ENCODE measurements around the gene L1CAM.

L1CAM gene

GRCh38 chrX:153862369-153863250 lies 23.4 kb downstream of the L1CAM start:
- DNase-seq (ENCODE audit: low read depth in 2 of 2): no peak

DNA sequence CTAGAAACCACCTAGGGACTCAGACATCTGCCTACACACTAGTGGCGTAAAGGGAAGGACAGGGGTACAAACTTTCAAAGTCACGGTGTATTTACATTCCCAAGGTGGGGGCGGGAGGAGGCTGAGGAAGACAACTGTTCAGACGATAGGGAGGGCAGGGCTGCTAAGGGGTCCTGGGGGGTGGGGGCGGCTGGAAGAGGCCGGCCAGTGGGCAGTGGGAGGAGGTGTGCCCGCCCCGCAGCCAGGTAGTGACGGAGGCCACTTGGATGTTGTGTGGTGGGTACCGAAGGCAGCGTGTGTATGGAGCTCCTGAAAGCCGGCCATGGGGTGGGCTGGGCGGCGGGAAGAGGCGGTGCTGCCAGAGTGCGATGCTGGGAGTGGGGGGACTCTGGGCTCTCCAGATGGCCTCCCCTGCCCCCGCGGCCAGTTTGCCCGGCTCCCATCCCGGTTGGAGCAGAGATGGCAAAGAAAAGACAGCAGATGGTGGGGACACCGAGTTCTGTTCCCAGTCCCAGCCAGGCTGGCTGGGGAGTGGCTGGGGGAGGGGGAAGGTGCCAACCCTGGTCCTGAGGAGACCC lies 24.2 kb downstream of the L1CAM start:
- no peak for DNase-seq (ENCODE audit: low read depth in 2 of 2)

DNA sequence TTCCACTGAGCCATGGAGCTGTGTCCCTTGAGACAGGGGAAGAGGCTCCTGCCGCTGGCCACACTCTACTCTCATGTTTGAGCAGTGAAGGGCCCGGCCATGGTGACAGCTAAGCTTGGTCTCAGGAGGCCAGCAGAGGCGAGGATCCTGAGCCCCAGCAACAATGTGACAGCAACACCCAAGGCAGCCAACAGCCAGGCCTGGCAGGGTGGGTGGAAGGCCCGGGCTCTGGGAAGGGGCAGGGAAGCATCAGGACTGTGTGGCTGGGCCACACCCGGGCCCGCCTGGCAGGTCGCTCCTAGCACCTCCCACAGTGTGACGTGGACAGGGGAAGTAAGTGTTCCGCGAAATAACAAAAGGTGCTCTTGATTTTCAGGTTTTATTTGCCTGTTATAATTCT lies 24.8 kb downstream of the L1CAM start:
- no peak for DNase-seq (ENCODE audit: low read depth in 2 of 2)

DNA sequence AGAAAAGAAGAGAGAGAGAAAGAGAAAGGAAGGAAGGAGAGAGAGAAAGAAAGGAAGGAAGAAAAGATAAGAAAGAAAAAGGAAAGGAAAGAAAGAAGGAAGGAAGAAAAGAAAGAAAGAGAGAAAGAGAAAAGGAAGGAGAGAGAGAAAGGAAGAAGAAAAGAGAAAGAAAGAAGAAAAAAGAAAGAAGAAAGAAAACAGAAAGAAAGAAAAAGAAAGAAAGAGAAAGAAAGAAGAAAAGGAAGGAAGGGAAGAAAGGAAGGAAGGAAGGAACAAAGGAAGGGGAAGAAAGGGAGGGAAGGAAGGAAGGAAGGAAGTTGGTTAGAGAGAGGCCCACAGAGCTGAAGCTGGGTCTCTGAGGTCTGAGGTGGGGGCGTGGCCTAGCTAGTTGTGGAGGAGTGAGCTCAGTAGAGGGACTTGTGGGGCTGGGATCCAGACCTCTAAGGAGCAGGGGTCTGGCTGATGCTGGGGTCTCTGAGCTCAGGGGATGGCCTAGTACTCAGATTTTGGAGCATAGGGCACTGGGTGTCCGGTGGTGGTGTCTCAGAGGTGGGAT lies 28.5 kb downstream of the L1CAM start:
- no peak for DNase-seq (ENCODE audit: low read depth in 2 of 2)

DNA sequence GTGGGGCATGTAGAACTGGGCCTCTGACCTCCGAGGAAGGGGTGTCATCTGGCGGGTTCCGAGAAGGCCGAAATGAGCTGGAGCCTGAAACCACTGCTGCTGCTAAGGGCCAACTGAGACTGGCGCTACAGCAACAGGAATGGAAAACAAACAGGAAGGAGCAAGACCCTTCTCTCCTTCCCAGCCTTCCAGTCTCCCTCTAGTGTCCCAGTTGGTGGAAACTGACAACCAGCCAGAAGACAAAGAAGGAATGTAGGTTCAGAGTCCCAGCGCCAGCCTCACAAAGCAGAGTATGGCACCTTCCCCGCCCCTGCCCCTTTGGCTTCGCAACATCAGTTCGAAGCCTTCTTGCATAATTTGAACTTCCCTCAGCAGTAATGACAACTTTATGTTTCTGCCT lies 31.3 kb downstream of the L1CAM start:
- DNase-seq (ENCODE audit: low read depth in 2 of 2): no peak

DNA sequence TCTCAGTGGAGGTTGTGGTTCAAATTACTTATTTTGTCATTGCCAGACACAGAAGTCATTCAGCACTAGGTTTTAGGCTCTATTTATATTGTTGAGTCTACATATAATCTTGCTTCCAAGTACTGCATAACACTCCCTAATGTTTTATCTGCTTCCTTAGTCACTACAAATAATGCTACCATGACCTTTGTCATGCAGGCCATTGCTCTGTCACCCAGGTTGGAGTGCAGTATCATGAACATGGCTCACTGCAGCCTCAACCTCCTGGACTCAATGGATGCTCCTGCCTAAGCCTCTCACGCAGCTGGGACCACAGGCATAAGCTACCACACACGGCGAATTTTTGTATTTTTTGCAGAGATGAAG lies 32.1 kb downstream of the L1CAM start:
- no peak for DNase-seq (ENCODE audit: low read depth in 2 of 2)

DNA sequence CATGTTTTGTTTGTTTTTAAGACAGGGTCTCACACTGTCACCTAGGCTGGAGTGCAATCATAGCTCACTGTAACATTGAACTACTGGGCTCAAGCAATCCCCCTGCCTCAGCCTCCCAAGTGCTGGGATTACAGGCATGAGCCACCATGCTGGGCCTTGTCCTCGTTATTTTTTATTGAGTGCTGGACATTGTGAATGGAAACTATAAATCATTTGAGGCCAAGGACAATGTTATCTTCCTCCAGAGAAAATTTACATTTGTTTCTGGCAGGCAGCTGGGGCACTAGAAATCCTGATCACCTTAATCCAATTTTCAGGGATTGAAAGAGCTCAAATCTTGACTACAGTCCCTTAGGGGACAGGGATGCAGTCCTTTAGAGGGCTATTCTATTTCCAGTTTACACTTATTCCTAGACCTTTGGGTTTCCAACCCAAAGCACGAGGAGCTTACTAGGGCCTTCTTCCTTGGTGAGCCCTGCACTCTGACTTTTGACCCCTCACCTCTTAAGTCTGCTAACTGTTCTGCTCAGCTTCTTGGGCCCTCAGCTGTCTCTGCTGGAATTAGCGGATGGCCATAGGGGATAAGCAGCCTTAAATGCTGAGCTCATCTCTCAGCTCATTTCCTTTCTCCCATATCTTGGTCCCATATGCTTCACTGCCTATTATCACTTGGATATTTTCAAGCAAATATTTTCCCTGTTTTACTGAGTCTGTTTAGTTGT lies 32.6 kb downstream of the L1CAM start:
- DNase-seq (ENCODE audit: low read depth in 2 of 2): no peak

GRCh38 chrX:153851981-153852380 lies 34.0 kb downstream of the L1CAM start:
- no peak for DNase-seq (ENCODE audit: low read depth in 2 of 2)

GRCh38 chrX:153848325-153848724 lies 37.6 kb downstream of the L1CAM start:
- no peak for DNase-seq (ENCODE audit: low read depth in 2 of 2)

DNA sequence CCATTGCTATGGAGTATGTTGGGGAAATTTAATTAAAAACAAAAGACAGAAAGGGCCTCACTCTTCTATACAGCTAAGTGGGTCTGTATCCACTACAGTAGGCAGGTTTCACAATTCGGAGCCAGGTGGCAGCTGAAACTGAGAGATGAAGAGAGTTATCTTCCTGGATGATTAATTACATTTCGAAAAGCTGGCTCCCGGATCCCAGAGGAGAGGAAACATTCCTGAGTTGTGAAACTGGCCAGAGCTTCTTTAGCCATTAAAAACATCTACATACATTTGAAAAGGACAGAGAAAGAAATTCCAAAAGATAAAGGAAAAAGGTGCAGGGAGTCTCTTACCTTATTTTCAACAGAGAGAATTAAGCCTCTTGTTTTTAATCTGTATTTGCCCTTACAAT lies 40.1 kb downstream of the L1CAM start:
- no peak for DNase-seq (ENCODE audit: low read depth in 2 of 2)

DNA sequence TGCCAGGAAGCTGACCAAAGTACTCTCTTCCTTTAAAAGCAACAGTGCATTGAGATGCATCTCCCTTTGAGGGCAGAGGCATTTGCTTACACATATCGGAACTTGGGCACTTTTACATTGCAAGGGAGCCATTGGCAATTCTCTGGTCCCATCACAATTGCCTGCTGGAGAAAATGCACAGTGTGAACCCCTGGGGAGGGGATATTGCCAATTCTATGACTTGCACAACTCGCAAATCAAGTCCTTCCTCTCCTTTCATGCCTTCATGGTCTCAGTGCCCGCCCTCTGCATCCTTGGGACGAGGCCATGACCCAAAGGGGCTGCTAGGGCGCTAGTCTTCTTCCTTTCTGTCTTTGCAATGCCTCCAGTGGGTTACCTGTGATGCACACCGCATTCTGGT lies 40.8 kb downstream of the L1CAM start:
- no peak for DNase-seq (ENCODE audit: low read depth in 2 of 2)

GRCh38 chrX:153844509-153845082 lies 41.4 kb downstream of the L1CAM start:
- DNase-seq (ENCODE audit: low read depth in 2 of 2): no peak

- DNase-seq (ENCODE audit: low read depth in 2 of 2): no peak
These were observed 49.1 kb downstream of the L1CAM start for GRCh38 chrX:153836921-153837320.

- DNase-seq (ENCODE audit: low read depth in 2 of 2): no peak
These were observed 53.2 kb downstream of the L1CAM start for GRCh38 chrX:153832728-153833127.

DNA sequence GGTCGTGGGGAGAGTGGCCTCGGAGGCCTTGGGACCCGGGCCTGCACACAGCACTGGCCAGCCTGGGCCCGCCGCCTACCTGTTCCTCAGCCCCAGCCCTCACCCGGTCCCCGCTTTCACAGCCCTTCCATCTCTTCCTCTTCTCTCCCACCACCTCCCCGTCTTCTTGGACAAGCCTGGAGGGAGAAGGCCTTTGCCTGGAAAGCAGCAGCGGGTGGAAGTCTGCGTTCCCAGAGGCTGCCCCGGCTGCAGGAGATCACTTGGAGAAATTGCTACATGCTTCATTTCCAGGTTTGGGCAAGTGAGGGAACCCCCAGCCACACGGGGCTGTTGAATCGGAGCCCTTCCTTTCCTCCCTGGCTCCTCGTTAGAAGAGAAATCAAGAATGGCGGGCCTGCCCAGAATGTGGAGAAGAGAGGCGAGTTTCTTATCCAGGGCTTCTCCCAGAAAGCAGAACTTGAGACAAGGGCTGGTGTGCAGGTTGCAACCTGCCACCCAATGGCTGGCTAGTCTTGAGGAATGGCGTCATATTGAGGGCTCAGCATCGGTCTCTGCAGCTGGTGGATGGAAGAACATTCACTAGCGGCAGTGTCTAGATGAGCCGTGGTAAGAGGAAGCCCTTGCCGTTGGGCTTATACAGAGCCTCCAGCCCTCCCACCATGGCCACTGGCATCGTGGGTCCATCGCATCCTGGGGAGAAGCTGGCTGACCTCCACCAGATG lies 54.4 kb downstream of the L1CAM start:
- no peak for DNase-seq (ENCODE audit: low read depth in 2 of 2)

DNA sequence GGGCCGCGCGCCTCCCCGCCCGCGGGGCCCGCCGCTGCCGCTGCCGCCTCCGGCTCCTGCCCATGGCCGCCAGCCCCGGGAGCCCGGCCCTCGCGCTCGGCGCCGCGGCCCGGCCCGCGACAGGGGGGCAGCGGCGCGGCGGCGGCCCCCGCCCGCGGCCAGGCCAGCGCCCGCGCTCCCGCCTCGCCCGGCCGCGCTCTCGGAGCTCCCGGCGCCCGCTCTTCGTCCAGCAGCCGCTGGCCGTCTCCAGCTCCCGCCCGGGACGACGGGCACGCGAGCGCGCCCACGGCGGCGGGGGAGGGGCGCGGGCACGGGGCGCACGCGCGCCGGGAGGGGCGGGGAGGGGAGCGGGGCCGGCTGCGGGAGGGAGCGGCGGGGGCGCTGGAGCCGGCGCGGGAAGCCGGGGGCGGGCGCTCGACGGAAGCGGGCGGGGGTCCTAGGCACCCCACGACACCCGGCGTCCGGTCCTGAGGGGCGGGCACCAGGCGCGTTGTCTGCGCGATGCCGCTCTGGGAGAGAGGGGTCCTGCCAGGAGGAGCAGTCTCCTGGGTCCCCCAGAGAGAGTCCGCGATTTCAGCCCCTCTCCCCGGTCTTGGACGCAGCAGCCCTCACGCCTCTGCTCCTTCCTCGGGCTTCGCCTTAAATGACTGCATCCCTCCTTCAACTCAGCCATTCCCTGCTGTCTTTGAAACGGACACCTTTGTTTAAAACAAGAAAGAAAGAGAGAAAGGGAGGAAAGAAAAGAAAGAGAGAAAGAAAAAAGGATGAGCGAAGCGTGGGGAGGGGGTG lies 55.1 kb downstream of the L1CAM start:
- no peak for DNase-seq (ENCODE audit: low read depth in 2 of 2)

DNA sequence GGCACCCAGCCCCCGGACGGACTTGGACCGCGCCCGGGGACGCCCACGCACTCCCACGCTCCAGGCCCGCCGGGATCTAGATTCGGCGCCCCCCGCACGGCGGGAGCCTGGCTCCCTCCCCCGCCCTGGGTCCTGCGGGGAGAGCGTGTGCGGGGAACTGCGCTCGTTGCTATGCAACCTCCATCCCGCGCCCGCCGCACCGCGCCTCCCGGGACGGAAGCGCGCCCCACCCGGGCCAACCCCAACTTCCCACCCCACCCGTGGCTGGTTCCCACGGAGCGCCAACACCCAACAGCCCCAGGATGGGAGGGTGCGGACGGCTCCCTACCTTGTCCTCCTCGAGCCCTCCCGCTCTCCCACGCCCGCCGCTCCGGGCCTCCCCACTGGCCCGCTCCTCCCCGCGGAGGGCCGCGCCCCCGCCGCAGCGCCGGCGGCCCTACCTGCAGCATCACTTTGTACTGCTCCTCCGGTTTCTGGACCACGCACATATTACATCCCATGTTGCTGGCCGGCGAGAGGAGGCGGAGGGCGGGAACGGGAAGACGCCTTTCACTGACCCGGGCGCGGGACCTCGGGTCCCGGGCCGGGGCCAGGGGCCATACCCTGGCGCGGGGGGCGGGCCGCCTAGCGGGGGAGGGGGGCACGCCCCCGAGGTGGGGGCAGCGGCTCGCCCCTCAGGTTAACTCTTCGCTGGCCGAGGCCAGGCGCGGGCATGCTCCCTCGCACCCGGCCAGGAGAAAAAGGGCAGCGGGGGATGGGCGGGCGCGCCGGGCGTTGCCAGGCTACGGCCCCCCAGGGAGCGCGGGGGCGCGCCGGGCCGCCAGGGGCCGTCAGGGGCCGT lies 56.0 kb downstream of the L1CAM start, which contains the start of gene PDZD4:
PDZD4 (minus strand) TSS at position 746 of the 841 bp plus-strand sequence; CDS start at position 500, 246 bp downstream.
- no peak for DNase-seq (ENCODE audit: low read depth in 2 of 2)

GRCh38 chrX:153829549-153829798 lies 56.5 kb downstream of the L1CAM start:
- no peak for DNase-seq (ENCODE audit: low read depth in 2 of 2)

GRCh38 chrX:153828723-153829548 lies 57.0 kb downstream of the L1CAM start:
- no peak for DNase-seq (ENCODE audit: low read depth in 2 of 2)

Data from stimulated activated CD8-positive, alpha-beta memory T cell treated with anti-CD3 and anti-CD28 coated beads, Interleukin-2, amount 100 ng/mL, for 1 hour (primary cell).